Stimulated activated naive CD8-positive, alpha-beta T cell treated with anti-CD3 and anti-CD28 coated beads, Interleukin-15, amount 100 ng/mL, for 72 hours (primary cell): ENCODE measurements around the gene OCA2.

Experiments
- ATAC-seq: fragments of 150-1000 bp; cut with Tn5 transposase; 2 replicates; pipeline ENCODE4 v1.10.0; 2021; ENCODE audit warnings: mild to moderate bottlenecking, moderate library complexity
- DNase-seq, 2 donors: peaks; one replicate each; pipeline ENCODE4 v3.0.0; 2021 to 2022
- H3K27ac Mint-ChIP-seq, 2 donors: one replicate each; pipeline ENCODE4 v1.8.0; 2022; ENCODE audit warnings: mild to moderate bottlenecking in 2 of 2, mixed read lengths in 2 of 2, moderate library complexity in 2 of 2
- H3K27me3 Mint-ChIP-seq: one replicate; pipeline ENCODE4 v1.8.0; 2022; ENCODE audit warnings: mixed read lengths
- H3K4me1 Mint-ChIP-seq: one replicate; pipeline ENCODE4 v1.8.0; 2022; ENCODE audit warnings: mild to moderate bottlenecking, mixed read lengths
- H3K4me3 Mint-ChIP-seq, 2 donors: one replicate each; pipeline ENCODE4 v1.8.0; 2022; ENCODE audit warnings: mild to moderate bottlenecking in 2 of 2, mixed read lengths in 2 of 2, moderate library complexity in 1 of 2
- H3K9me3 Mint-ChIP-seq, 2 donors: one replicate each; pipeline ENCODE4 v1.8.0; 2022; ENCODE audit warnings: mixed read lengths in 2 of 2

Gene OCA2

DNA sequence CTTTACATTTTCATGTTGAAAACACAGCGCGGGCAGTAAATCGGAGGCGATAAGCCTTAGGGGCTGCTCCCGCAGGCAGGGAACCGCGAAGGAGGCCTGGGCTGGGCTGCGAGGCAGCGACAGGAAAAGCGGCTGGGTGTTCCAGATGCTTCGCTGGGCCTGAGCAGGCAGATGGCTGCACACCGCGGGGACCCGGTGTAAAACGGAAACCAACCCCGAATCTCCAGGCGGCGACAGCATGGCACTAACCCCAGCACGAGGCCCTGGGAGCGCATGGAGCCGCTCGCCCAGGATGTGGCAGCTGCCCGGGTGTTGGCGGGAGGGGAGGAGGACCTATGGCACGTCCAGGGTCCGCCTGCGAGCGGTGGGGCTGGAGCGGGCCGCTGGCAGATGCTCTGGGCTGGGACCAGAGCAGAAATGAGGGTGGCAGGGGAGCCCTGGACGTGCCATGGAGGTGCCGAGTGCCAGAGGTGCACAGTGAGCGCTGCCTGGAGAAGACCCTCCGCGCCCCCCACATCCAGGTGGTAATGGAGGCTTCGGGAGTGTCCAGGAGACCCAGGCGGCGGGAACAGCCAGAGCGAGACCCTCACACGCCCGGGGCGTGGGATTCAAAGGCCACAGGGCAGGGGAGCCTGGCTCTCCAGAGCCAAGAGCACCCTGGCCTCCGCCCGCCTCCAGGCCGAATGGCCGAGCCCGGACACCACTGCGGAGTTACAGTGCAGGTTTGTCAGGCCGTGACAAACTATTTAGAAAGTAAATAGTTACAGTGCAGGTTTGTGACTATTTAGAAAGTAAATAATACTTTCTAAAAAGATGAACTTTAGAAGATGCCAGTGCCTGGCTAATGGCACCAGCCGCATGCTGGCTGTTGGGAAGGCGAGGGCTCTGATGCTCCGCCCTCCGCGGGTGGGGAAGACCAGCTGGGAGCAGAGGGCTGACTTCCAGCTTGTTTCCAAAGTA lies 293.6 kb downstream of the OCA2 start:
- H3K4me1 Mint-ChIP-seq = no peaks in the 10 kb centered on the region

DNA sequence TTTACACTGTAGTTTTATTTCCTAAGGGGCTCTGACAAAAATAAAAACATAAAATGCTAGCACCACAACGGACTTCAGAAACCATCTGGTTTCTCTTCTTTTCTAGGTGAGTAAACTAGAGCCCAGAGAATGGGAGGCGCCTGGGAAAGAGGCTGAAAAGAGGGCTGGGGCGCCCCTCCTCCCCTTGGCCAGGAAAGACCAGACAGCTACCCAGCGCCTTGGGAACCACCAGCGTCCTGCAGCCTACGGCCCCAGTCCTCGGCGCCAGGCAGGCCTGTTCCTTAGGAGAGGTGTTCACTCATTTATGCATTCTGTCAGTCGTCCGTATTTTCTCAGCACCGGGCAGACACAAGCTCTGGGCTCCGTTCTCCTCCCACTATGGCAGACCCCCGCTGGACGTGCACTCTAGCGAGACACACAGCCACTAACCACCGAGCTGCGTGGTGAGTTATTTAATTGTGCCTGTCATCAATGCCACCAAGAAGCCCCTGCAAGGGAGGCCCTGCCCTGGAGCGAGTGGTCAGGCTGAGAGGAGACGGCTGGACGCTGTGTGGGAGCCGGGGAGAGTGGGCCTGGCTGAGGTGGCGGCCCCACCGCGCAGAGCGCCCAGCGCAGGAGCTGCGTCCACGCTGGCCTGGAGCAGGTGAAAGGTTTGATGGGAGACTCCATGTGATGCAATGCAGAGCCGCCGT lies 294.4 kb downstream of the OCA2 start:
- no peak overlapping the region for H3K27ac Mint-ChIP-seq
- DNase-seq (no peak), ATAC-seq (no peak)
- H3K4me1 Mint-ChIP-seq = no peaks in the 10 kb centered on the region
- no peak overlapping the region for H3K4me3 Mint-ChIP-seq
- peaks cover 4 to 7% of the 10 kb centered on the region in 2 donors for H3K9me3 Mint-ChIP-seq
- no peaks in the 10 kb centered on the region for H3K27me3 Mint-ChIP-seq

More for the DNA sequence above, 293.6 kb downstream of the OCA2 start:
- Mint-ChIP-seq H3K4me3 (no peak overlapping the region), H3K9me3 (peaks cover 4 to 7% of the 10 kb centered on the region in 2 donors), H3K27me3 (no peaks in the 10 kb centered on the region), H3K27ac (no peak overlapping the region)
- no peak for DNase-seq
- no peak for ATAC-seq

DNA sequence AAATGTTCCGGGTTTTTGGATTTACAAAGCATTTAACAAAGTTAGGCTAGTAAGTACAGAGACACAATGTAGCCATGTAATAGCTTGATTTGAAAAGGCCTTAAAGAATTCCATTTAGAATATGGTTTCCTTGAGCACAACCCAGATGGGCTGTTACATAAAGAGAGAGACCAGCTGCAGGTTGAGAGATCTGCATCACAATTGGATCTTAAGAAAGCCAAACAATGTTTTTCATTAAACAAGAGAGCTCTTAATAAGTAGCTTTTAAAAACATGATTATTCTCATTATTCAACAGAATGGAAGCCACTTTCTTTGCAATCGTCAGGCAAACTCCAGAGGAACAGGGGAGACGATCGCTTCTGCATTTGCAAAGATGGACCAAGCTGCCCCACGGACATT lies 300.3 kb downstream of the OCA2 start:
- Mint-ChIP-seq H3K27ac (no peak overlapping the region), H3K4me3 (no peak overlapping the region), H3K4me1 (no peaks in the 10 kb centered on the region), H3K27me3 (peaks cover 15% of the 10 kb centered on the region), H3K9me3 (no peaks in the 10 kb centered on the region)
- no peak for DNase-seq
- ATAC-seq = no peak

DNA sequence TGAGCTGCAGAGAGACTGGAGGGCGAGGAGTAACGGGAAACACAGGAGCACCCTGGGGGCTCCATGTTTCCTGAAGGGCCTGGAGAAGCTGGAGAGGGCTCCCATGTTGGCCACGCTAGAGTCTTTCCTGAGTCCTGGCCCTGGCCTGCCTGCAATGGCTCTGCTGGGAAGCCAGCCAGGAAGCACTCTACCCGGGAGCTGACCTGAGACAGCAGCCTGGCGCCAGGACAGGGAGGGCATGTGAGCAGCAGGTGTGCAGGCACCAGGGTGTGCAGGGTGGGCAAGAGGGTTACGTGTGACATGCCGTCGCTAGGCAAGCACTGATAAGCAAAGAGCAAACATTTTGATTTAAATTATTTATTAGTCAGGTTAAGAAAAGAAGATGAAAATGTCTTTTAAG lies 301.4 kb downstream of the OCA2 start:
- H3K9me3 Mint-ChIP-seq = peaks cover 0 to under 1% of the 10 kb centered on the region in 2 donors
- H3K4me1 Mint-ChIP-seq = no peaks in the 10 kb centered on the region
- H3K27ac Mint-ChIP-seq = peak overlapping the region in 1 of 2 donors; percentile 29
- no peak overlapping the region for H3K4me3 Mint-ChIP-seq
- ATAC-seq (no peak), DNase-seq (no peak)
- H3K27me3 Mint-ChIP-seq = peaks cover 16% of the 10 kb centered on the region

DNA sequence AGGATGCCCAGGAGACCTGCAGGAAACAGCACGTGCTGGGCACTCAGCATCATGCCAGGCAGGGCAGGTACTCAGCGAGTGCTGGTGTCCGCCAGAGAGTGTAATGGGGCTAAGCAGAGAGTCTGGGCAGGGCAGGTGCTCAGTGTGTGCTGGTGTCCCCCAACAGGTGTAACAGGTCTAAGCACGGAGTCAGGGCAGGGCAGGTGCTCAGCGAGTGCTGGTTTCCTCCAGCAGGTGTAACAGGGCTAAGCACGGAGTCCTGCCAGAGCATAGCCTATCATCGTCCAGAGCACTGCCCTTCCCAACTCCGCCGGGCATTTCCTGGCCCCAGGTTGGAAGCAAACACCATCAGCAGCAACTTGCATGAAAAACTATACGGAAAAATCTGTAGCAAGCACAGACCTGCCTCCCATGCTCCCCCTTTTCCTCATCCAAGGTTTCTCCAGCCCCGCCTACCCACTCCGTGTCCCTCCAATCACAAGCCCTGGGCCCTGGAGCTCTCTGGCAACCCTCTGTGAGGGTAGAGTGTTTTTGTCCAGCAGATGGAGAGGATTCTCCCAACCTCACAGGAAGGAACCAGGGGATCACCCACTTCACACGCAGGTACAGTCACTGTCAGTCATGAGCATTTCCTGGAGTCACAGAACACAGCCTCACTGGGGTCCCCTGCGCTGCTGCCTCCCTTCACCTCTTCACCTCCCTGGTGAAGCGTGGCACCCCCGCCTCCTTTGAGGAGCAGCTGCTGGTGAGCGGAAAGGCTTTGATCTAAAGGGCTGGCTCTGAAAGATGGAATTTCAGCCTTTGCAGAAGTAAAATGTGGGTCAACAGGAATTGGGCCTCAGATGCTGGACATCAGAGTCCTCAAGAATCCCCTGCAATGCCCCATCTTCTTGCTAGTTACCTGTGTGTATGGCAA lies 302.5 kb downstream of the OCA2 start:
- Mint-ChIP-seq H3K27me3 (peaks cover 19% of the 10 kb centered on the region), H3K4me3 (no peak overlapping the region), H3K9me3 (peaks cover 0 to 11% of the 10 kb centered on the region in 2 donors), H3K4me1 (no peaks in the 10 kb centered on the region), H3K27ac (no peak overlapping the region)
- no peak for ATAC-seq
- DNase-seq = no peak

DNA sequence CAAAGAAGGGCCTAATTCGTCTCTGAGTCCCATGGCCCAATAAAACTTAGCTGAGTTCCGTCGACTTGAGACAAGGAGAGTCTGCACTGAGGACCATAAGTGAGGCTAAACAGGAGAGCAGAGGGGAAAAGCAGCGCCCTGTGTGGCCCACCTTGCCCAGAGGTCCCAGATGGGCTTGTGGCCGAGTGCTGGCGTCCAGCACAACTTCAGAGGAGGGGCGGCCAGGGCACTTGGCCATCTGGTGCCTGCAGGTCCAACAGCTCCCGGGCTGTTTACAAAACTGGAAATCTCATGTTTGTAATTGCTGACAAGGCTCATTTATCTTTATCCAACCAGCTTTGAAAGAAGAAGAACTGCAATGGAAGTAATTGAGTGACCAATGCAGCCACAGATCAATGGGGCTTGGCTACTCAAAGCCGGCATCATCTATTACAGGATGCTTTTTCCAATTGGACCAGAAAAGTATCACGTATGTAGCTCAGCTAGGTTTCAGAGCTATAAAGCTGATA lies 306.3 kb downstream of the OCA2 start:
- H3K4me1 Mint-ChIP-seq = no peaks in the 10 kb centered on the region
- no peak for DNase-seq
- H3K4me3 Mint-ChIP-seq = no peak overlapping the region
- H3K27me3 Mint-ChIP-seq = peaks cover 16% of the 10 kb centered on the region
- no peak for ATAC-seq
- no peak overlapping the region for H3K27ac Mint-ChIP-seq
- H3K9me3 Mint-ChIP-seq = peaks cover 0 to 11% of the 10 kb centered on the region in 2 donors

DNA sequence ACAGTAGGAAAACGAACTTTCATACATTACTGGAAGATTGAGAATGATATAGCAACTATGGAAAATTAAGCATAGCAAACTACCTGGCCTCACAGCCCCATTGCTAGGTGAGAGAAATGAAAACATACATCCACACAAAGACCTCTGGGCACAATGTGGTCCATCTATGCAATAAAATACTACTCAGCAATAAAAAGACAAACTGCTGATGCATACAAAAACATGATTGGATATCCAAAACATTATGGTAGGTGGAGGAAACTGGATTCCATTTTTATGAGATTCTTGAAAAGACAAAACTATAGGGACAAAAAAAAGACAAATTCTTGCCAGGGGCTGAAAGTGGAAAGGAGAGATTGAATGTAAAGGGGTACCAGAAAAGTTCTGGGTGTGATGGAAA lies 308.8 kb downstream of the OCA2 start:
- H3K4me3 Mint-ChIP-seq = no peak overlapping the region

DNA sequence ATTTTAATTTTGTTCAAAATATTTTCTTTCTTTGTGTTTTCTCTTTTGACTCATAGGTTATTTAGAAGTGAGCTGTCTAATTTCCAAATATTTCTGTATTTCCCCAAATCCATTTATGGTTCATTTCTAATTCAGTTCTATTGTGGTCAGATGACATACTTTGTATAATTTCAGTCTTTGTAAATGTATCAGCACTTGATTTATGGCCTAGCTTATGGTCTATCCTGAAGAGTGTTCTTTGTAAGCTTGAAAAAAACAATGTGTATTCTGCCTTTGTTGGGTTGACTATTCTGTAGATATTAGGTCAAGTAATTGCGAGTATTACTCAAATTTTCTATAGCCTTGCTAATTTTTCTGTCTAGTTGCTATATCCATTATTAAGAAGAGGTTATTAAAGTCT lies 311.2 kb downstream of the OCA2 start:
- no peak for ATAC-seq
- Mint-ChIP-seq H3K9me3 (peaks cover 0 to 11% of the 10 kb centered on the region in 2 donors), H3K4me1 (no peaks in the 10 kb centered on the region), H3K4me3 (no peak overlapping the region), H3K27ac (no peak overlapping the region), H3K27me3 (peaks cover 5% of the 10 kb centered on the region)
- DNase-seq = no peak

More for the DNA sequence above, 308.8 kb downstream of the OCA2 start:
- Mint-ChIP-seq H3K9me3 (peaks cover 0 to 11% of the 10 kb centered on the region in 2 donors), H3K4me1 (no peaks in the 10 kb centered on the region), H3K27me3 (peaks cover 5% of the 10 kb centered on the region), H3K27ac (no peak overlapping the region)
- ATAC-seq (no peak), DNase-seq (no peak)

DNA sequence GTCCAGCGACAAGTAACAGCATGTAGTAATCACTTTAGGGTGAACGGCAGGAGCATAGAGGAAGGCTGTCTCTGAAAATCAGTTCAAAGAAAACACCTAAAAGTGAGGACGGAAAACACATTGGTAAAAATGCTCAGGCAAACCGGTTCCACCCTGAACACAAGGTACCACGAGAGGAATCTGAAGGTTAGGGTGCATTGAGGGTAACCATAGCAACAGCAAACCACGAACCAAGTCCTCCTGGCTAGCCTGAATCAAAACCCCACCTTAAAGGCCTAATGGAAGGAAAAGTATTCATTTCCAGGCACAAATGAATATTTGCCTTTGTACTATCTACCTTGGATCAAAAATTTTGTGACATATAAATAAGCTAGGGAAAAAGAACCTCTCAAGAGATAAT lies 315.0 kb downstream of the OCA2 start:
- no peaks in the 10 kb centered on the region for H3K4me1 Mint-ChIP-seq
- no peaks in the 10 kb centered on the region for H3K27me3 Mint-ChIP-seq
- ATAC-seq (no peak), DNase-seq (no peak)
- no peak overlapping the region for H3K27ac Mint-ChIP-seq
- H3K4me3 Mint-ChIP-seq = no peak overlapping the region
- H3K9me3 Mint-ChIP-seq = no peaks in the 10 kb centered on the region

DNA sequence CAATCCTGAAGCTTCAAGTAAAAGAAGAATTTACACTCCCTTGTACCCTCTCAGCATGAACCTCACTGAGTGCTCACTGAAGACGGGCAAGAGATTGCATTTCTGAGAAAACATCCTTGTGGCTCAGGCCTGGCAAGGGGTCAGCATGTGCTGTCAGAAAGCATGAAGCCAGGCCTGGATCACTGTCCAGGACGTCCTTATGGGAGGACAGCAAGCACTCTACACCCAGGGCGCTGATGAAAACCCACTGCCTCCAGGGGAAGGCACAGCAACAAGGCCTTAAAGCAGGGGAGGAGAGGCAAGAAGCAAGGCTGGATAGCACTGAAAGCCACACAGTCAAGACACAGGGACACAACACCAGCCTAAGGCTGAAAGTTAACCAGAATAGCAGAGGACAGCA lies 315.4 kb downstream of the OCA2 start:
- no peaks in the 10 kb centered on the region for H3K9me3 Mint-ChIP-seq
- H3K27ac Mint-ChIP-seq = no peak overlapping the region
- no peak overlapping the region for H3K4me3 Mint-ChIP-seq
- no peaks in the 10 kb centered on the region for H3K4me1 Mint-ChIP-seq
- ATAC-seq = no peak
- no peaks in the 10 kb centered on the region for H3K27me3 Mint-ChIP-seq
- DNase-seq = no peak

DNA sequence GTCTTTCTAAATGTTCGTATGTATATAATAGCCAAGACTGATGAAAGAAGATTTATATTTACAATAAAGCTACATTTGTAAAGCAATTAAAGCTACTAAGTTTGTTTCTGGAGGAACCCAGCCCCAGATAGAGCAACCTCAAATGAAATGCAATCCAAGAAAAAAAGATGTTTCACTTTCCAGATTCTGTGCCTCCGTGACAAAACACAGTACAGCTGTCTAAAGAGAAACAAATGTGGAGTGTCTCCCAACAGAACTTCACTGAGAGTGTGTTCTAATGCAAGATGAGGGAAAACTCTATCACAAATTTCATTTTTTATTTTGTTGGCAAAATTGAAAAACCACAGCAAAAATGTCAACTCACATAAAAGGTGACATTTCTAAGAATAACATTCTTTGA lies 317.0 kb downstream of the OCA2 start:
- ATAC-seq = no peak
- Mint-ChIP-seq H3K27ac (no peak overlapping the region), H3K4me3 (no peak overlapping the region), H3K27me3 (no peaks in the 10 kb centered on the region), H3K4me1 (no peaks in the 10 kb centered on the region), H3K9me3 (no peaks in the 10 kb centered on the region)
- DNase-seq = no peak

DNA sequence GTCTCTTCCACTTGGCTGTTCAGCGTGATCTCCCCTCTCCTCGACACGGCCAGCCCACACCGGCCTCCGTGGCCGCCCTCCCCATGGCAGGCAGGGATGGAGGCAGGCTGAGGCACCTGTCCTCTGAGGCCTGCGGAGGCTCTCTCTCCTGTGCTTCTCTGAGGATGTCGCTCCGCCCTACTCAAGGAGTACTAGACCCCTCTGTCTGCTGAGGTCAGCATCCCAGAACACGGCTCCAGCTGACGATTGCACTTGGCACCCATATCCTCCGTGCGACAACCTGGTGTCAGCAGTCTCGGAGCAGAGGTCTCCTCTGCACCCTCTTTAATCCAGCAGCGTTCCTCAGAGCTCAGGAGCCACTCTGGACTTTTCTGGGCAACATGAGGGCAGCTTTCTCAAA lies 322.6 kb downstream of the OCA2 start:
- ATAC-seq = no peak
- H3K9me3 Mint-ChIP-seq = peaks cover 4 to 5% of the 10 kb centered on the region in 2 donors

DNA sequence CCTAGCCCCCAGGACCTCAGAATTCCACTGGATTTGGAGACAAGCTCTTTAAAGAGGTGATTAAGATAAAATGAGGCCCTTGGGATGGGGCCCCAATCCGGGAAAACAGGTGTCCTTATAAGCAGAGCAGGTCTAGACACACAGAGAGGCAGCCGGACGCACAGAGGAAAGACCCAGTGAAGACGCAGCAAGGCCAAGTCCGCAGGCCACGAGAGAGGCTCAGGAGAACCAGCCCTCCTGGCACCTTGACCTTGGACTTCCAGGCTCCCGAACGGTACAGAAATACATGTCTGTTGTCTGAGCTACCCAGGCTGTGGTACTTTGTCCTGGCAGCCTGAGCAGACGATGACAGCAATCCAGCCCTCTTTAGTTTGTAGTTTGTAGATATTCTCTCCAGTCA lies 324.5 kb downstream of the OCA2 start:
- H3K27ac Mint-ChIP-seq = no peak overlapping the region
- no peak for DNase-seq
- peaks cover 4 to 7% of the 10 kb centered on the region in 2 donors for H3K9me3 Mint-ChIP-seq
- ATAC-seq = no peak
- H3K27me3 Mint-ChIP-seq = no peaks in the 10 kb centered on the region
- no peaks in the 10 kb centered on the region for H3K4me1 Mint-ChIP-seq
- no peak overlapping the region for H3K4me3 Mint-ChIP-seq

More for the DNA sequence above, 322.6 kb downstream of the OCA2 start:
- Mint-ChIP-seq H3K27ac (no peak overlapping the region), H3K4me1 (no peaks in the 10 kb centered on the region), H3K27me3 (no peaks in the 10 kb centered on the region), H3K4me3 (no peak overlapping the region)
- no peak for DNase-seq

DNA sequence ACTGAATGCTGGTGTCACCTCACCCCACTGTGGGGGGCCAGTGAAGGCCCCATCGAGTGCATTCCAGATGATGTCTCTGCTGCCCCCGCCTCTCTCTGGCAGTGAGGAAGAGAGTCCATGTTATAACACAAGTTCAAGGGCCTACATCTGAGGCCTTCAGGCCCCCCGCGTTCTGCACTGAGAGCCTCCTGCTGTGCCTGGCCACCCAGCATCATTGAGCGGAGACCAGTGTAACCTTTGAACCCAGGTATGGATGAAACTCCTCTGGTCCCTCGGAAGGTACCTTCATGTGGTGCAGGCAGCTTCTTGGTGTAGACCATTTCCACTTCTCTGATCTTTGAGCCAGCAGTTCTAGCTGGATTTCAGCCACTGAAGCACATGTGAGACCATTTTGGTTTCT lies 324.9 kb downstream of the OCA2 start:
- Mint-ChIP-seq H3K27ac (no peak overlapping the region), H3K4me1 (no peaks in the 10 kb centered on the region), H3K9me3 (peaks cover 6 to 7% of the 10 kb centered on the region in 2 donors), H3K27me3 (no peaks in the 10 kb centered on the region), H3K4me3 (no peak overlapping the region)
- no peak for DNase-seq
- ATAC-seq = no peak

DNA sequence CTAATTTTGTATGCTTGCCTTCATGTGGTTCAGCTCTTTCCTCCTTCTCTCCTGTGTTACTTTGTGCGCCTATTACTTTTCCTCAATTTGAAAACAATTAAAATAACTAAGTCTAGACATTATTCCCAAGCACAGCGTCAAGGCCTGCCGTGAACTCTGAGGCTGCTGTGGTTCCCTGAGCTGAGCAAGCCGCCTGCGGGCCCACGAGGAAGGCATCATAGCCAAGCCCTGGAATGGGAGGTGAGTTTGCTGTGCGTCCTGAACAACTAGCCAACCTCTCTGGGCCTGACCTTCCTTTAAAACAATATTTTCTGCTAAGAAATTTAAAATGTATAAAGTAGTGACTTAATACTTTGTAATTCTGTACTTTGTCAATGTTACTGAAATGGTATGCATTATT lies 327.2 kb downstream of the OCA2 start:
- DNase-seq (no peak), ATAC-seq (no peak)
- Mint-ChIP-seq H3K4me1 (no peaks in the 10 kb centered on the region), H3K27me3 (no peaks in the 10 kb centered on the region), H3K27ac (no peak overlapping the region), H3K4me3 (no peak overlapping the region), H3K9me3 (peaks cover 9 to 19% of the 10 kb centered on the region in 2 donors)
